Esophagus (tissue), 2 donors: Measurements from ENCODE around the gene C16orf74. TPM values are rescaled to one million over a fixed set of nuclear protein-coding genes. Genes with fewer than 3 reads are reported as not detected.

Experiments used
- H3K27ac ChIP-seq, 2 donors: one replicate each; pipeline ENCODE4 v1.5.1; 2013; ENCODE audit warnings: low read depth in 2 of 2, mild to moderate bottlenecking in 2 of 2, inconsistent platforms in 1 of 2, low read length in 1 of 2, moderate library complexity in 1 of 2
- H3K27me3 ChIP-seq, 2 donors: one replicate each; pipeline ENCODE4 v1.6.1; 2013; ENCODE audit warnings: low read length in 2 of 2, control low read depth in 1 of 2, mild to moderate bottlenecking in 1 of 2; ENCODE audit not compliant: insufficient read depth in 2 of 2, control insufficient read depth in 1 of 2
- H3K36me3 ChIP-seq, 2 donors: one replicate each; pipeline ENCODE4 v1.6.1; 2013; ENCODE audit warnings: low read length in 1 of 2; ENCODE audit not compliant: control insufficient read depth in 2 of 2, insufficient read depth in 2 of 2
- H3K4me1 ChIP-seq, 2 donors: one replicate each; pipeline ENCODE4 v1.6.1; 2013; ENCODE audit warnings: low read length in 1 of 2; ENCODE audit not compliant: control insufficient read depth in 2 of 2, insufficient read depth in 2 of 2
- H3K4me3 ChIP-seq, 2 donors: one replicate each; pipeline ENCODE4 v1.5.1; 2013; ENCODE audit warnings: low read length in 2 of 2, mild to moderate bottlenecking in 2 of 2, low read depth in 1 of 2, moderate library complexity in 1 of 2
- H3K9me3 ChIP-seq, 2 donors: one replicate each; pipeline ENCODE4 v1.6.1; 2013; ENCODE audit warnings: mild to moderate bottlenecking in 2 of 2, low read depth in 1 of 2, low read length in 1 of 2, moderate library complexity in 1 of 2; ENCODE audit not compliant: control insufficient read depth in 2 of 2, insufficient read depth in 1 of 2
- WGBS, 2 donors: extraction: QIAGEN DNeasy Blood & Tissue Kit; methylation state at CpG; one replicate each; pipeline ENCODE4 v1.1.7; 2013; 5-methylcytosine and 5-hydroxymethylcytosine counted together
- polyA plus RNA-seq, 2 donors: library from polyadenylated mRNA; stranded (reverse); fragments of 200-250 nt; gene quantifications; one replicate each; pipeline ENCODE4 v1.2.3, GENCODE V29; 2013
- donor health status: healthy with polysubstance abuse.
- donor health status: Bipolar disorder and iron deficiency.

C16orf74 gene
- polyA plus RNA-seq, 2 donors: 9.7 to 19.0 TPM

DNA sequence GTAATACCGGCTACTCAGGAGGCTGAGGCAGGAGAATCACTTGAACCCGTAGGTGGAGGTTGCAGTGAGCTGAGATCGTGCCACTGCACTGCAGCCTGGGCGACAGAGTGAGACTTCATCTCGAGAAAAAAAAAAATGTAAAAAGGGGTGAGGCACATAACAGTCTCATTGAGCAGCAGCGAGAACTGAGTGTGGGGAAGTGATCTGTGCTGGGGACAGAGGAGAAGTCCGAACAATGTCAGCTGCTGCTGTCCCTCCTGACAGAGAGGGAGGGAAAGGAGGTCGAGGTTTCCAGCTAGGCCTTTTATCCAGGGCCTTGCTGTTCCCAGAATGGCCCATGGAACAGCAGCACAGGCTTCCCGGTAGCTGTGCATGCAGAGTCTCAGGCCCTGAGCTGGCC, 14.0 kb downstream of the C16orf74 start:
- Histone ChIP-seq H3K4me1 (no peaks in the 10 kb centered on the region), H3K9me3 (no peaks in the 10 kb centered on the region), H3K4me3 (no peak overlapping the region), H3K27me3 (no peaks in the 10 kb centered on the region), H3K27ac (no peak overlapping the region), H3K36me3 (peaks cover 0 to 5% of the 10 kb centered on the region in 2 donors)
- 88 to 91% methylated on average over 9 of the region's 9 CpGs for WGBS, 2 donors

DNA sequence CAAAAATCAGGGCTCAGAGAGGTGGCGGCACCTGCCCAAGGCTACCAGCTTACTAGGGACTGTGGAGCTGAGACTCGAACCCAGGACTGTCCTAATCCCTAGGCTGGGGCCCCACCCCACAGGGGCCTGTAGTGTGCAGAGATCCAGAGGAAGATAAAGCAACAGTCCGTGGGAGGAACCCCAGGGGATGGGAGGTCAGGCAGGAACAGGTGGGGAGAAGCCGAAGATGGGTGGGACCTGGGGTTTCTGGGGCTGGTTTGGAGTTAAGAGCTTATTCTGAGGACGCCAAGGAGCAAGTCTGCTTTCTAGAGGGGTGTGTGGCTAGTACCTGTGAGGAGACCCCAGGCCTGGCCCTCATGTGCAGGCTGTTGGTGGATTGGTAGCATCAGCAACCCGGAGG, 14.9 kb downstream of the C16orf74 start:
- Histone ChIP-seq H3K4me1 (no peaks in the 10 kb centered on the region), H3K9me3 (no peaks in the 10 kb centered on the region), H3K4me3 (no peak overlapping the region), H3K27me3 (no peaks in the 10 kb centered on the region), H3K36me3 (peaks cover 0 to 5% of the 10 kb centered on the region in 2 donors), H3K27ac (no peak overlapping the region)
- WGBS, 2 donors: 72 to 78% methylated on average over 6 of the region's 6 CpGs

DNA sequence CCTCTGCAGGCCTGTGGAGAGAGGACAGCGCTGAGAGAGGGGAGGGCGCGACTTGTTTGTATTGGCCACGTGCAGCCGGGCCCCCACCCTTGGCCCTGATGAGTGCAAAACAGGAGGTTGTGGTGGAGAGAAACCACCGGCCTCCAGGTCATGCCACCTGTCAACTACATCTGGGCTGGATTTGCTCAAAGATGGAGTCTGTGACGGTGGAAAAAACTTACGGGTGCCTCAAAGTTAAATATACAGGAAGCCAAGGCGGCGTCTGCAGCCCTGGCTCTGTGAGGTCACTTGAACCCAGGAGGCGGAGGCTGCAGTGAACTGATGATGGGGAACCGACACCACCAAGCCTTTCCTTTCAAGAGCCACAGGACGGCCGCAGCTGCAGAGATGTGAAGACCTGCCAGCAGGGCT, 15.7 kb downstream of the C16orf74 start:
- WGBS, 2 donors: 58 to 74% methylated on average over 14 of the region's 14 CpGs
- Histone ChIP-seq H3K4me1 (no peaks in the 10 kb centered on the region), H3K9me3 (no peaks in the 10 kb centered on the region), H3K27ac (no peak overlapping the region), H3K4me3 (no peak overlapping the region), H3K36me3 (peaks cover 0 to 5% of the 10 kb centered on the region in 2 donors), H3K27me3 (no peaks in the 10 kb centered on the region)

DNA sequence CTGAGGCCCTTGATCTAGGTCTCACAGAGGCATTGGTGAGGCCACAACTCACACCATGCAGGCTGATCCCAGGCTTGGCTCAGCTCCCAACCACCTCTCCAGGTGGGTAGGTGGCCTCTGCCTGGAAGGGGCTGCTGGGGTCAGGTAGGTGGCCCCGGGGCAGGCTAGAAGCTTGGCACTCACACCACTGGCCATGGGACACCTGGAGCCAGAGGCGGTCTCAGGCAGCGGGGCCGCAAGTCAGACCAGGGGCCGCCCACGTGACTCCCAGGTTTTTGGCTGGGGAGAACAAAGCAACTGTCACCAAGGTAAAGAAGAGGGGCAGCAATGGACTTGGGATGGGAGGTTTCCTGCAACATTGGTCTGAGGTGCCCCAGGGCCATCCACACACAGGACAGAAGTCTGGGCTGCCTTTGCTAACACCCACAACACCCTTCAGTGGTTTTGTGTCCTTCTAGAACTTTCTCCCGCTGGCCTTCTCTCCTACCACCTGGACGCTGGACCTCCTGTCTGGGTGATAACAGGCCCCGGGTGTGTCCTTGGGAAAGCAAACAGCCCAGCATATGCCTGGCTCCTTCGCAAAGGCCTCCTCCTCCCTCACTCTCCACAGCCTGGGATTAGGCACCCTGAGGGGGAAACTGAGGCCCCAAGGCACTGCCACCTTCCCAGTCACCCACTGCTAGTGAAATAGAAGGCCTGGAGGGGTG, 16.4 kb downstream of the C16orf74 start:
- Histone ChIP-seq H3K27me3 (no peaks in the 10 kb centered on the region), H3K4me1 (no peaks in the 10 kb centered on the region), H3K36me3 (peaks cover 0 to 5% of the 10 kb centered on the region in 2 donors), H3K27ac (no peak overlapping the region), H3K9me3 (no peaks in the 10 kb centered on the region), H3K4me3 (no peak overlapping the region)
- WGBS, 2 donors: 75 to 82% methylated on average over 10 of the region's 10 CpGs

DNA sequence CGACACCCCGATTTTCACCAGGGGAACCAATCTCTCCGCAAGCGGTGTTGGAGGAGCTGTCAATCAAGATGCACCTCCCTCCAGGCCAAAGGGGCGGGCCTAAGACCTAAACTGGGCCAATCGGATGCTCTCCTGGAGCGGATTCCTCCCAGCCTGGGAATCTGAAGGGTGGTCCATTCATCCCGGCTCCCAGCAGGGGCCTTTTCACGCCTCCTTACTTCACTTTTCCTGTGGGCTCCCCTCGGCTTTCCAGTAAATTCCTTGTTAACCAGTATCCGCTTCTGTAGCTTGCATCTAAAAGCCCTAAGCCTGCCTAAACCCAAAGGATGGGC, 17.1 kb downstream of the C16orf74 start:
- no peak overlapping the region for H3K27ac ChIP-seq
- no peaks in the 10 kb centered on the region for H3K9me3 ChIP-seq
- H3K4me3 ChIP-seq: no peak overlapping the region
- WGBS, 2 donors: 80 to 85% methylated on average over 11 of the region's 11 CpGs
- no peaks in the 10 kb centered on the region for H3K4me1 ChIP-seq
- peaks cover 0 to 5% of the 10 kb centered on the region in 2 donors for H3K36me3 ChIP-seq
- H3K27me3 ChIP-seq: no peaks in the 10 kb centered on the region

DNA sequence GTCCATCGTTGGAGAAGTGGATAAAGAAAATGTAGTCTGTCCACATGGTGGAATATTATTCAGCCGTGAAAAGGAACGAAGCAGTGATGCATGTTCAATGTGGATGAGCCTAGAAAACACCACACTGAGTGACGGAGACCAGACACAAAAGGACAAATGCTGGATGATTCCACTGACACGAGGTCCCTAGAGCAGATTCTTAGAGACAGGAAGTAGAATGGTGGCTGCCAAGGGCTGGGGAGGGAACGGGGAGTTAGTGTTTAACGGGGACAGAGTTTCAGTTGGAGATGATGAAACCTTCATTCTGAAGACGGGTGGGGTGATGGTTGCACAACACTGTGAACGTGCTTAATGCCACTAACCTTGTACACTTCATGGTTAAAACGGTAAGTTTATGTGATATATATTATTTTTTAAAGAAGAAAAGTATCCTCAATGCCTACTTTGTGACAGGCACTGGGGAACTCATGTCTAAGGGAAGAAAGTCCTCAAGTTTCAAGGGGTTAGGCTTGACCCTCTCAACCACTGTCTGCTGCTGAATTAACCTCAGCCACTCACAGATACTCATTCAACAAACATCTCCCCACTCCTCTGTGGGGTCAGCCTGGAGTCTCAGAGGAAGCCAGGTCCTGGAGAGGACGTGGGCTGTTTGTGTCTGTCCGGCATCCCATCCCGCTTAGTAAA, 17.6 kb downstream of the C16orf74 start:
- Histone ChIP-seq H3K4me3 (no peak overlapping the region), H3K27me3 (no peaks in the 10 kb centered on the region), H3K27ac (no peak overlapping the region), H3K36me3 (peaks cover 0 to 5% of the 10 kb centered on the region in 2 donors), H3K9me3 (no peaks in the 10 kb centered on the region), H3K4me1 (no peaks in the 10 kb centered on the region)
- 70% methylated on average over 13 of the region's 13 CpGs for WGBS, 2 donors

DNA sequence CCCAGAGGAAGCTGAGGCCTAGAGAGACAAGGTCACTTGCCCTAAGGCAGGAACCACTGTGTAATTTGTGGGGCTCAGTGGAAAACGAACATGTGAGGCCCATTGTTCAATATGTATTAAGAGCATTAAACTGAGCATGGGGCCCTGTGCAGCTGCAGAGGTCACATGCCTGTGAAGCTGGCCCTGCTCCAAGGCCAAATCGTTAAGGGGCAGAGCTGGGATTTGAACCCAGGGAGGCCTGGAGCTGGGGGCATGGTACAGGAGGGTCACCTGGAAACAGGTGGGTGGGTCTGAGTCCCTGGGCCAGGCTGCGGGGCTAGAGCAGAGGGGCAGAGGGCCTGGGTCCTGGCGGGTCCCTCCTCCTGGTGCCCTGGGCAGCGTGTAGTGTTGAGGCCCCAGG, 19.7 kb downstream of the C16orf74 start:
- H3K4me1 ChIP-seq: no peaks in the 10 kb centered on the region
- peaks cover 0 to 10% of the 10 kb centered on the region in 2 donors for H3K36me3 ChIP-seq
- no peak overlapping the region for H3K4me3 ChIP-seq
- 73 to 78% methylated on average over 5 of the region's 5 CpGs for WGBS, 2 donors
- no peak overlapping the region for H3K27ac ChIP-seq
- H3K27me3 ChIP-seq: no peaks in the 10 kb centered on the region
- H3K9me3 ChIP-seq: no peaks in the 10 kb centered on the region

DNA sequence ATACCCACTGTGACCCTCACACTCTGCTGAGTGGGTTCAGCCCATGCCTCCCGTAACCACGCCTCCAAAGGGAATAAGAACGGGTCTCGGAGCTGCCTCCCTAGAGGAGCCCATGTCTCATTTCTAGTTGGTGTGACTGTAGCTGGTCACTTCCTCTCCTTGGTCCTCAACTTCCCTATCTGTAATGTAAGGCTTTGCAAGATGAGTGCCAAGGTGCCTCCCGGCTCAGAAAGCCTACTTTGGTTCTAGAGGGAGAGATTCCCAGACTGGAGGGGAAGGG, 20.8 kb downstream of the C16orf74 start:
- WGBS, 2 donors: 88 to 90% methylated on average over 5 of the region's 5 CpGs
- H3K4me1 ChIP-seq: no peaks in the 10 kb centered on the region
- no peak overlapping the region for H3K4me3 ChIP-seq
- H3K27me3 ChIP-seq: no peaks in the 10 kb centered on the region
- H3K27ac ChIP-seq: no peak overlapping the region
- peaks cover 0 to 14% of the 10 kb centered on the region in 2 donors for H3K36me3 ChIP-seq
- no peaks in the 10 kb centered on the region for H3K9me3 ChIP-seq

DNA sequence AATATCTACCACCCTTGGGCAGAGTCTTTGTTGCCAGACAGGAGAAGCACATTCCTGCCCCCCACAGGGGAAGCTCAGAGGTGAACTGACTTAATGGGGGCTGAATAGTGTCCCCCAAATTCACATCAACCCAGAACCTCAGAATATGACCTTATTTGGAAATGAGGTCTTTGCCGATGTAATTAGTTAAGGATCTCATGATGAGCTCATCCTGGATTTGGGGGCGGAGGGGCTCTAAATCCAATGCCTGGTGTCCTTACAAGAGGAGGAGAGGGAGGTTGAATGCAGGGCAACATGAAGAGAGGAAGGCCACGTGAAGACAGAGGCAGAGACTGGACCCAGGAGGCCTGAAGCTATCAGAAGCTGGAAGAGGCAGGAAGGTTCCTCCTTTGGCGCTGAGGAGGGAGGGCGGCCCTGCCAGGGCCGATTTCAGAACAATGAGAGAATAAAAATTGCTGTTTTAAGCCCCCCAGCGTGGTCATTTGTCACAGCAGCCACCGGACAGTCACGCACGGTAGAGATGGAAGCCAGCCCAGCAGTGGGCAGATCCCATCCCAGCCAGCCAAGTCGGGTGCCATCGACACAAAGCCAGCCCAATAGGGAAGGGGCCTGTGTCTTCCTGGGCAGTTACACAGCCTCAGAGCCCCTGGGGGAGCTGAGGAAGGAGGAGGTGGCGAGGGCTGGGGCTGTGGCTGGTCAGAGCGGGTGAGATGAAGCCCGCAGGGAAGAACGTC, 21.3 kb downstream of the C16orf74 start:
- Histone ChIP-seq H3K27me3 (no peaks in the 10 kb centered on the region), H3K4me3 (no peak overlapping the region), H3K4me1 (no peaks in the 10 kb centered on the region), H3K36me3 (peaks cover 0 to 15% of the 10 kb centered on the region in 2 donors), H3K27ac (no peak overlapping the region), H3K9me3 (no peaks in the 10 kb centered on the region)
- 74 to 81% methylated on average over 16 of the region's 16 CpGs for WGBS, 2 donors
